Measurements from ENCODE around the gene LSR.

LSR gene

GRCh38 chr19:35248310-35249145 is at the start of gene LSR:
LSR (plus strand) TSS chr19:35249002; CDS start chr19:35249023, 21 bp downstream.
- Histone ChIP-seq H3K27me3 (ENCODE audit: low read depth, low read length) (peaks cover 7% of the 10 kb centered on the region), H3K27ac (ENCODE audit: low read length) (peak within 1 kb of the TSS; percentile 75), H3K9me3 (ENCODE audit: control insufficient read depth in 1 of 2, low read length in 2 of 2) (no peaks in the 10 kb centered on the region), H3K4me3 (ENCODE audit: low read depth in 1 of 2, low read length in 2 of 2) (peak within 1 kb of the TSS; percentile 54 to 56), H3K4me1 (ENCODE audit: control insufficient read depth in 1 of 2, insufficient read depth in 2 of 2, low read length in 2 of 2) (peaks cover 0 to 15% of the 10 kb centered on the region in 2 donors), H3K36me3 (ENCODE audit: control insufficient read depth in 1 of 2, insufficient read depth in 2 of 2, low read length in 2 of 2) (no peaks in the 10 kb centered on the region)

- Histone ChIP-seq H3K27ac (ENCODE audit: low read length) (no peak overlapping the region), H3K4me1 (ENCODE audit: control insufficient read depth in 1 of 2, insufficient read depth in 2 of 2, low read length in 2 of 2) (no peaks in the 10 kb centered on the region), H3K27me3 (ENCODE audit: low read depth, low read length) (no peaks in the 10 kb centered on the region), H3K9me3 (ENCODE audit: control insufficient read depth in 1 of 2, low read length in 2 of 2) (no peaks in the 10 kb centered on the region), H3K36me3 (ENCODE audit: control insufficient read depth in 1 of 2, insufficient read depth in 2 of 2, low read length in 2 of 2) (no peaks in the 10 kb centered on the region), H3K4me3 (ENCODE audit: low read depth in 1 of 2, low read length in 2 of 2) (no peak overlapping the region)
Measured at GRCh38 chr19:35199481-35199880, 49.3 kb upstream of the LSR start.

- Histone ChIP-seq H3K36me3 (ENCODE audit: control insufficient read depth in 1 of 2, insufficient read depth in 2 of 2, low read length in 2 of 2) (no peaks in the 10 kb centered on the region), H3K27me3 (ENCODE audit: low read depth, low read length) (no peaks in the 10 kb centered on the region), H3K4me3 (ENCODE audit: low read depth in 1 of 2, low read length in 2 of 2) (no peak overlapping the region), H3K4me1 (ENCODE audit: control insufficient read depth in 1 of 2, insufficient read depth in 2 of 2, low read length in 2 of 2) (no peaks in the 10 kb centered on the region), H3K9me3 (ENCODE audit: control insufficient read depth in 1 of 2, low read length in 2 of 2) (no peaks in the 10 kb centered on the region), H3K27ac (ENCODE audit: low read length) (no peak overlapping the region)
Measured at GRCh38 chr19:35202722-35203688, 45.8 kb upstream of the LSR start.

- no peak overlapping the region for H3K27ac ChIP-seq (ENCODE audit: low read length)
- H3K27me3 ChIP-seq (ENCODE audit: low read depth, low read length) = no peaks in the 10 kb centered on the region
- no peak overlapping the region for H3K4me3 ChIP-seq (ENCODE audit: low read depth in 1 of 2, low read length in 2 of 2)
Measured at GRCh38 chr19:35204799-35205732, 43.7 kb upstream of the LSR start.

GRCh38 chr19:35205733-35206323 is 43.0 kb upstream of the LSR start:
- Histone ChIP-seq H3K27me3 (ENCODE audit: low read depth, low read length) (no peaks in the 10 kb centered on the region), H3K9me3 (ENCODE audit: control insufficient read depth in 1 of 2, low read length in 2 of 2) (no peaks in the 10 kb centered on the region), H3K4me1 (ENCODE audit: control insufficient read depth in 1 of 2, insufficient read depth in 2 of 2, low read length in 2 of 2) (no peaks in the 10 kb centered on the region), H3K36me3 (ENCODE audit: control insufficient read depth in 1 of 2, insufficient read depth in 2 of 2, low read length in 2 of 2) (no peaks in the 10 kb centered on the region), H3K27ac (ENCODE audit: low read length) (no peak overlapping the region), H3K4me3 (ENCODE audit: low read depth in 1 of 2, low read length in 2 of 2) (no peak overlapping the region)

More at GRCh38 chr19:35204799-35205732, 43.7 kb upstream of the LSR start:
- H3K36me3 ChIP-seq (ENCODE audit: control insufficient read depth in 1 of 2, insufficient read depth in 2 of 2, low read length in 2 of 2) = no peaks in the 10 kb centered on the region
- no peaks in the 10 kb centered on the region for H3K9me3 ChIP-seq (ENCODE audit: control insufficient read depth in 1 of 2, low read length in 2 of 2)
- H3K4me1 ChIP-seq (ENCODE audit: control insufficient read depth in 1 of 2, insufficient read depth in 2 of 2, low read length in 2 of 2) = no peaks in the 10 kb centered on the region

GRCh38 chr19:35206379-35206778 is 42.4 kb upstream of the LSR start:
- Histone ChIP-seq H3K4me1 (ENCODE audit: control insufficient read depth in 1 of 2, insufficient read depth in 2 of 2, low read length in 2 of 2) (no peaks in the 10 kb centered on the region), H3K27ac (ENCODE audit: low read length) (no peak overlapping the region), H3K4me3 (ENCODE audit: low read depth in 1 of 2, low read length in 2 of 2) (no peak overlapping the region), H3K27me3 (ENCODE audit: low read depth, low read length) (no peaks in the 10 kb centered on the region), H3K36me3 (ENCODE audit: control insufficient read depth in 1 of 2, insufficient read depth in 2 of 2, low read length in 2 of 2) (no peaks in the 10 kb centered on the region), H3K9me3 (ENCODE audit: control insufficient read depth in 1 of 2, low read length in 2 of 2) (no peaks in the 10 kb centered on the region)

- H3K27me3 ChIP-seq (ENCODE audit: low read depth, low read length) = no peaks in the 10 kb centered on the region
- H3K27ac ChIP-seq (ENCODE audit: low read length) = no peak overlapping the region
Measured at GRCh38 chr19:35206855-35207254, 41.9 kb upstream of the LSR start.

GRCh38 chr19:35207391-35207871 is 41.4 kb upstream of the LSR start:
- no peaks in the 10 kb centered on the region for H3K4me1 ChIP-seq (ENCODE audit: control insufficient read depth in 1 of 2, insufficient read depth in 2 of 2, low read length in 2 of 2)
- no peaks in the 10 kb centered on the region for H3K27me3 ChIP-seq (ENCODE audit: low read depth, low read length)
- H3K27ac ChIP-seq (ENCODE audit: low read length) = no peak overlapping the region
- H3K36me3 ChIP-seq (ENCODE audit: control insufficient read depth in 1 of 2, insufficient read depth in 2 of 2, low read length in 2 of 2) = no peaks in the 10 kb centered on the region
- no peaks in the 10 kb centered on the region for H3K9me3 ChIP-seq (ENCODE audit: control insufficient read depth in 1 of 2, low read length in 2 of 2)
- H3K4me3 ChIP-seq (ENCODE audit: low read depth in 1 of 2, low read length in 2 of 2) = no peak overlapping the region

More at GRCh38 chr19:35206855-35207254, 41.9 kb upstream of the LSR start:
- Histone ChIP-seq H3K9me3 (ENCODE audit: control insufficient read depth in 1 of 2, low read length in 2 of 2) (no peaks in the 10 kb centered on the region), H3K4me1 (ENCODE audit: control insufficient read depth in 1 of 2, insufficient read depth in 2 of 2, low read length in 2 of 2) (no peaks in the 10 kb centered on the region), H3K4me3 (ENCODE audit: low read depth in 1 of 2, low read length in 2 of 2) (no peak overlapping the region), H3K36me3 (ENCODE audit: control insufficient read depth in 1 of 2, insufficient read depth in 2 of 2, low read length in 2 of 2) (no peaks in the 10 kb centered on the region)

- Histone ChIP-seq H3K36me3 (ENCODE audit: control insufficient read depth in 1 of 2, insufficient read depth in 2 of 2, low read length in 2 of 2) (no peaks in the 10 kb centered on the region), H3K9me3 (ENCODE audit: control insufficient read depth in 1 of 2, low read length in 2 of 2) (no peaks in the 10 kb centered on the region), H3K27ac (ENCODE audit: low read length) (no peak overlapping the region), H3K4me3 (ENCODE audit: low read depth in 1 of 2, low read length in 2 of 2) (no peak overlapping the region), H3K27me3 (ENCODE audit: low read depth, low read length) (no peaks in the 10 kb centered on the region), H3K4me1 (ENCODE audit: control insufficient read depth in 1 of 2, insufficient read depth in 2 of 2, low read length in 2 of 2) (no peaks in the 10 kb centered on the region)
Measured at GRCh38 chr19:35208121-35208520, 40.7 kb upstream of the LSR start.

GRCh38 chr19:35209646-35210045 is 39.2 kb upstream of the LSR start:
- H3K27ac ChIP-seq (ENCODE audit: low read length) = no peak overlapping the region
- H3K36me3 ChIP-seq (ENCODE audit: control insufficient read depth in 1 of 2, insufficient read depth in 2 of 2, low read length in 2 of 2) = no peaks in the 10 kb centered on the region
- H3K9me3 ChIP-seq (ENCODE audit: control insufficient read depth in 1 of 2, low read length in 2 of 2) = no peaks in the 10 kb centered on the region
- no peak overlapping the region for H3K4me3 ChIP-seq (ENCODE audit: low read depth in 1 of 2, low read length in 2 of 2)
- no peaks in the 10 kb centered on the region for H3K27me3 ChIP-seq (ENCODE audit: low read depth, low read length)
- peaks cover 0 to 10% of the 10 kb centered on the region in 2 donors for H3K4me1 ChIP-seq (ENCODE audit: control insufficient read depth in 1 of 2, insufficient read depth in 2 of 2, low read length in 2 of 2)
